ENCODE results near the gene CSNK1G1.
"Not testable (repeated sequence)": the region's sequence is repeated elsewhere in the genome, so short reads cannot be mapped to it uniquely, and the experiment has no call there.

The CSNK1G1 gene

GRCh38 chr15:64224511-64224910, 131.5 kb downstream of the CSNK1G1 start:
- DNase-seq, result no peak
- Mint-ChIP-seq H3K9me3 (no peaks in the 10 kb centered on the region), H3K4me3 (no peak overlapping the region), H3K27ac (no peak overlapping the region), H3K27me3 (no peaks in the 10 kb centered on the region), H3K4me1 (peaks cover 29% of the 10 kb centered on the region), H3K36me3 (ENCODE audit: low read depth) (peaks cover 20% of the 10 kb centered on the region)
- no peak for ATAC-seq

GRCh38 chr15:64223882-64224281, 132.1 kb downstream of the CSNK1G1 start:
- Mint-ChIP-seq H3K27ac (no peak overlapping the region), H3K4me1 (peaks cover 23% of the 10 kb centered on the region), H3K27me3 (no peaks in the 10 kb centered on the region), H3K36me3 (ENCODE audit: low read depth) (peaks cover 18% of the 10 kb centered on the region), H3K9me3 (no peaks in the 10 kb centered on the region), H3K4me3 (no peak overlapping the region)
- DNase-seq (no peak), ATAC-seq (no peak)

- ATAC-seq (peak; percentile 86), DNase-seq (no peak)
- peaks cover 14% of the 10 kb centered on the region for H3K36me3 Mint-ChIP-seq (ENCODE audit: low read depth)
- H3K4me3 Mint-ChIP-seq, result no peak overlapping the region
- H3K27ac Mint-ChIP-seq, result no peak overlapping the region
- no peaks in the 10 kb centered on the region for H3K27me3 Mint-ChIP-seq
- H3K4me1 Mint-ChIP-seq, result peaks cover 17% of the 10 kb centered on the region
- no peaks in the 10 kb centered on the region for H3K9me3 Mint-ChIP-seq
These were observed 133.2 kb downstream of the CSNK1G1 start for GRCh38 chr15:64222573-64223366.

GRCh38 chr15:64221911-64222310, 134.1 kb downstream of the CSNK1G1 start:
- H3K9me3 Mint-ChIP-seq, H3K27me3 Mint-ChIP-seq, H3K27ac Mint-ChIP-seq, ATAC-seq, DNase-seq, H3K4me3 Mint-ChIP-seq: not testable (repeated sequence)
- Mint-ChIP-seq H3K36me3 (ENCODE audit: low read depth) (peaks cover 13% of the 10 kb centered on the region), H3K4me1 (peaks cover 17% of the 10 kb centered on the region)

- DNase-seq, H3K4me3 Mint-ChIP-seq, ATAC-seq, H3K9me3 Mint-ChIP-seq, H3K4me1 Mint-ChIP-seq, H3K27me3 Mint-ChIP-seq, H3K27ac Mint-ChIP-seq: not testable (repeated sequence)
- peaks cover 17% of the 10 kb centered on the region for H3K36me3 Mint-ChIP-seq (ENCODE audit: low read depth)
These were observed 138.6 kb downstream of the CSNK1G1 start for GRCh38 chr15:64217429-64217750.

- ATAC-seq, result no peak
- no peaks in the 10 kb centered on the region for H3K9me3 Mint-ChIP-seq
- no peak for DNase-seq
- peaks cover 6% of the 10 kb centered on the region for H3K4me1 Mint-ChIP-seq
- peaks cover 15% of the 10 kb centered on the region for H3K36me3 Mint-ChIP-seq (ENCODE audit: low read depth)
- H3K4me3 Mint-ChIP-seq, result no peak overlapping the region
- H3K27me3 Mint-ChIP-seq, result no peaks in the 10 kb centered on the region
- peak overlapping the region; percentile 36 for H3K27ac Mint-ChIP-seq
These were observed 139.1 kb downstream of the CSNK1G1 start for GRCh38 chr15:64216730-64217428.

- H3K4me3 Mint-ChIP-seq, result no peak overlapping the region
- no peak for DNase-seq
- H3K9me3 Mint-ChIP-seq, result no peaks in the 10 kb centered on the region
- peaks cover 13% of the 10 kb centered on the region for H3K36me3 Mint-ChIP-seq (ENCODE audit: low read depth)
- H3K4me1 Mint-ChIP-seq, result peaks cover 3% of the 10 kb centered on the region
- ATAC-seq, result no peak
- no peaks in the 10 kb centered on the region for H3K27me3 Mint-ChIP-seq
- no peak overlapping the region for H3K27ac Mint-ChIP-seq
These were observed 139.8 kb downstream of the CSNK1G1 start for GRCh38 chr15:64216196-64216595.

- no peak for ATAC-seq
- H3K4me1 Mint-ChIP-seq, result peaks cover 10% of the 10 kb centered on the region
- peaks cover 17% of the 10 kb centered on the region for H3K36me3 Mint-ChIP-seq (ENCODE audit: low read depth)
- H3K27ac Mint-ChIP-seq, result no peak overlapping the region
- H3K27me3 Mint-ChIP-seq, result no peaks in the 10 kb centered on the region
- DNase-seq, result no peak
- no peaks in the 10 kb centered on the region for H3K9me3 Mint-ChIP-seq
- H3K4me3 Mint-ChIP-seq, result no peak overlapping the region
These were observed 142.3 kb downstream of the CSNK1G1 start for GRCh38 chr15:64213646-64214045.

GRCh38 chr15:64211696-64212095, 144.3 kb downstream of the CSNK1G1 start:
- ATAC-seq, result no peak
- no peaks in the 10 kb centered on the region for H3K27me3 Mint-ChIP-seq
- H3K36me3 Mint-ChIP-seq (ENCODE audit: low read depth), result peaks cover 19% of the 10 kb centered on the region
- H3K27ac Mint-ChIP-seq, result no peak overlapping the region
- DNase-seq, result no peak
- H3K4me3 Mint-ChIP-seq, result no peak overlapping the region
- no peaks in the 10 kb centered on the region for H3K9me3 Mint-ChIP-seq
- peaks cover 10% of the 10 kb centered on the region for H3K4me1 Mint-ChIP-seq

- peaks cover 7% of the 10 kb centered on the region for H3K4me1 Mint-ChIP-seq
- H3K27me3 Mint-ChIP-seq, result no peaks in the 10 kb centered on the region
- no peak for DNase-seq
- H3K9me3 Mint-ChIP-seq, result no peaks in the 10 kb centered on the region
- no peak overlapping the region for H3K4me3 Mint-ChIP-seq
- ATAC-seq, result no peak
- H3K27ac Mint-ChIP-seq, result no peak overlapping the region
- H3K36me3 Mint-ChIP-seq (ENCODE audit: low read depth), result peaks cover 19% of the 10 kb centered on the region
These were observed 145.6 kb downstream of the CSNK1G1 start for GRCh38 chr15:64210371-64210770.

- no peak overlapping the region for H3K27ac Mint-ChIP-seq
- no peaks in the 10 kb centered on the region for H3K27me3 Mint-ChIP-seq
- H3K4me1 Mint-ChIP-seq, result peaks cover 7% of the 10 kb centered on the region
- H3K9me3 Mint-ChIP-seq, result no peaks in the 10 kb centered on the region
- DNase-seq (no peak), ATAC-seq (peak; percentile 40)
- peaks cover 19% of the 10 kb centered on the region for H3K36me3 Mint-ChIP-seq (ENCODE audit: low read depth)
- H3K4me3 Mint-ChIP-seq, result no peak overlapping the region
These were observed 146.2 kb downstream of the CSNK1G1 start for GRCh38 chr15:64209680-64210334.

- H3K36me3 Mint-ChIP-seq (ENCODE audit: low read depth), result peaks cover 19% of the 10 kb centered on the region
- no peaks in the 10 kb centered on the region for H3K9me3 Mint-ChIP-seq
- DNase-seq (no peak), ATAC-seq (no peak)
- no peak overlapping the region for H3K27ac Mint-ChIP-seq
- no peak overlapping the region for H3K4me3 Mint-ChIP-seq
- H3K27me3 Mint-ChIP-seq, result no peaks in the 10 kb centered on the region
- peaks cover 7% of the 10 kb centered on the region for H3K4me1 Mint-ChIP-seq
These were observed 150.8 kb downstream of the CSNK1G1 start for GRCh38 chr15:64205202-64205601.

GRCh38 chr15:64197425-64197824, 158.5 kb downstream of the CSNK1G1 start:
- Mint-ChIP-seq H3K36me3 (ENCODE audit: low read depth) (peaks cover 12% of the 10 kb centered on the region), H3K4me1 (no peaks in the 10 kb centered on the region), H3K4me3 (no peak overlapping the region), H3K27ac (no peak overlapping the region), H3K9me3 (no peaks in the 10 kb centered on the region), H3K27me3 (no peaks in the 10 kb centered on the region)
- no peak for DNase-seq
- ATAC-seq, result no peak

- Mint-ChIP-seq H3K4me3 (no peak overlapping the region), H3K9me3 (no peaks in the 10 kb centered on the region), H3K4me1 (peaks cover 3% of the 10 kb centered on the region), H3K36me3 (ENCODE audit: low read depth) (peaks cover 6% of the 10 kb centered on the region), H3K27ac (no peak overlapping the region), H3K27me3 (no peaks in the 10 kb centered on the region)
- no peak for DNase-seq
- ATAC-seq, result no peak
These were observed 162.0 kb downstream of the CSNK1G1 start for GRCh38 chr15:64193971-64194370.

Measured in activated naive CD8-positive, alpha-beta T cell treated with anti-CD3 and anti-CD28 coated beads, Interleukin-2, amount 50 U/mL, for 24 hours (primary cell).